ENCODE measurements around the gene MYO1E. TPM values are rescaled to one million over a fixed set of nuclear protein-coding genes. Genes with fewer than 3 reads are reported as not detected.
A peak's percentile ranks its signal among the peaks of the same experiment; 100 is the strongest.

The MYO1E gene
- total RNA-seq, 1 experiment from 2014 or later = 83.6 TPM

- TF ChIP-seq PREB (CRISPR knock-in tag; IDR thresholded peaks at IDR 0.05; ENCODE audit: borderline replicate concordance) = no peak
These were observed 238.7 kb downstream of the MYO1E start (continued) for GRCh38 chr15:59133929-59134427.

- Mint-ChIP-seq H3K27me3 (ENCODE audit: low read depth) (no peaks in the 10 kb centered on the region), H3K27ac (no peak overlapping the region), H3K4me3 (no peak overlapping the region), H3K9me3 (peaks cover 29% of the 10 kb centered on the region), H3K36me3 (peaks cover 91% of the 10 kb centered on the region), H3K4me1 (no peaks in the 10 kb centered on the region)
- TF ChIP-seq CREB1 (CRISPR knock-in tag; IDR thresholded peaks at IDR 0.05) (no peak), FOXP1 (CRISPR knock-in tag; IDR thresholded peaks at IDR 0.05; ENCODE audit: borderline replicate concordance) (no peak), ELF4 (CRISPR knock-in tag; IDR thresholded peaks at IDR 0.05; ENCODE audit: low read depth) (no peak), ZNF232 (CRISPR knock-in tag; IDR thresholded peaks at IDR 0.05) (no peak), ZNF219 (CRISPR knock-in tag; IDR thresholded peaks at IDR 0.05; ENCODE audit: borderline replicate concordance) (no peak), AR (CRISPR knock-in tag; IDR thresholded peaks at IDR 0.05) (no peak), E2F5 (CRISPR knock-in tag; IDR thresholded peaks at IDR 0.05) (no peak)
- ATAC-seq = no peak
- no peak for DNase-seq (ENCODE audit: low spot score)
- POLR2A ChIA-PET = no interaction called here
- CTCF ChIA-PET = interaction anchor here (1.5 kb wide), 1 partner anchor 397 kb away, joined by 4 read pairs; no protein-coding TSS in a partner anchor
These were observed 240.6 kb downstream of the MYO1E start for GRCh38 chr15:59131969-59132562.

- ChIA-PET POLR2A (no interaction called here), CTCF (interaction anchor here (1.5 kb wide), 1 partner anchor 397 kb away, joined by 4 read pairs; no protein-coding TSS in a partner anchor)
- Mint-ChIP-seq H3K36me3 (peaks cover 92% of the 10 kb centered on the region), H3K27ac (peak overlapping the region; percentile 65; the same call in 1 of the 2 replicates), H3K9me3 (peaks cover 29% of the 10 kb centered on the region), H3K4me3 (no peak overlapping the region), H3K27me3 (ENCODE audit: low read depth) (no peaks in the 10 kb centered on the region), H3K4me1 (no peaks in the 10 kb centered on the region)
- no peak for ATAC-seq
- no peak for DNase-seq (ENCODE audit: low spot score)
- no peak for TF ChIP-seq ZNF317 (CRISPR knock-in tag; IDR thresholded peaks at IDR 0.05; ENCODE audit: borderline replicate concordance, low read depth)
- no peak for TF ChIP-seq CTCF (IDR thresholded peaks at IDR 0.05)
- TF ChIP-seq ATF6 (CRISPR knock-in tag; IDR thresholded peaks at IDR 0.05) = no peak
- no peak for TF ChIP-seq ZNF281 (CRISPR knock-in tag; IDR thresholded peaks at IDR 0.05)
- no peak for TF ChIP-seq SMAD3 (CRISPR knock-in tag; IDR thresholded peaks at IDR 0.05; ENCODE audit: borderline replicate concordance)
- TF ChIP-seq E2F4 (CRISPR knock-in tag; IDR thresholded peaks at IDR 0.05; ENCODE audit: borderline replicate concordance, low read depth) = no peak
- no peak for TF ChIP-seq NR2C2 (CRISPR knock-in tag; IDR thresholded peaks at IDR 0.05)
- no peak for TF ChIP-seq NFYB (CRISPR knock-in tag; conservative IDR thresholded peaks at IDR 0.05; ENCODE audit: low read depth)
- TF ChIP-seq ZNF138 (CRISPR knock-in tag; conservative IDR thresholded peaks at IDR 0.05) = no peak
- no peak for TF ChIP-seq ESRRA (CRISPR knock-in tag; IDR thresholded peaks at IDR 0.05; ENCODE audit: borderline replicate concordance)
- no peak for TF ChIP-seq ATF3 (CRISPR knock-in tag; conservative IDR thresholded peaks at IDR 0.05)
These were observed 241.2 kb downstream of the MYO1E start for GRCh38 chr15:59131456-59131855.
